ENCODE results near the gene GRM7. TPM values are rescaled to one million over a fixed set of nuclear protein-coding genes. Genes with fewer than 3 reads are reported as not detected.
A peak's percentile ranks its signal among the peaks of the same experiment; 100 is the strongest.

Gene GRM7
- total RNA-seq, 1 donor from 2014 or later, result 0.37 TPM

DNA sequence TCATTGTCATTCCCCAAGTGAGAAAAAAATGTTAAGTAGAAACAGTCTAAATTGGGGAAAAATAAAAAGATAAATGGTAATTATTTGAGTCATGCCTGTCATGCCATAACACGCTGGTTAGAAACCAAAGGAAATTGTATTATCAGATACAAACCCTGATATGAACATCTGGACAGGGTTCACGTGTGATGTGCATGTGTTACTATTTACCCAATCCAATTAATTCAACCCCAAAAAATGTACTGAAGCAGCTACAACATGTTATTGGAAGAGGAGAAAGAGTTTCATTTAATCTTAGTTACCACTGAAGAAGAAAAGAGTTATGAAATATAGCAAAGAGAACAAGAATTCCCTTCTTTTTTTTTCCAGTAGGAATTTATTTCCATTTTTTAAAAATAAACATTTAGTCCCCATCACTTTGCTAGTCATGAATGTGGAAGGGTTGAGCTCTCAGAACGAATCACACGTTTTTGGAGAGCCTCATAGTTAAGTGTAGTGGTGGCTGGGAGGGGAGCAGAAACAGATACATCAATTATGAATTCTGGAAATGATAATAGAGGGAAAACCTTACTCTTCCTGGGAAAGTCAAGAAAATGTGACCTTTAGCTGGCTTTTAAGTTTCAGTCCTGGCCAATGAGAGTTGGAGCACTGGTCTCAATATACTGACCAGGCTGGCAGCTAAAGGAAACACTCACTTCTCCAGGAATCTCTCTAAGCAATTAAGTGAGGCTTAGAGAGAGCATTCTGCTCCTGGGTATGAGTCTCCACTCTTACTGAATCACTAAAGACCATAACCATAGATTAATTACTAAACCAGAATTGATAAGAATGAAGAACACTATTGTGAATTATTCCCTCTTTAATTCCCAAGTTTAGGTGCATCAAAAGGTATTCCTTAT, 796.5 kb downstream of the GRM7 start:
- DNase-seq (ENCODE audit: low spot score), result no peak

DNA sequence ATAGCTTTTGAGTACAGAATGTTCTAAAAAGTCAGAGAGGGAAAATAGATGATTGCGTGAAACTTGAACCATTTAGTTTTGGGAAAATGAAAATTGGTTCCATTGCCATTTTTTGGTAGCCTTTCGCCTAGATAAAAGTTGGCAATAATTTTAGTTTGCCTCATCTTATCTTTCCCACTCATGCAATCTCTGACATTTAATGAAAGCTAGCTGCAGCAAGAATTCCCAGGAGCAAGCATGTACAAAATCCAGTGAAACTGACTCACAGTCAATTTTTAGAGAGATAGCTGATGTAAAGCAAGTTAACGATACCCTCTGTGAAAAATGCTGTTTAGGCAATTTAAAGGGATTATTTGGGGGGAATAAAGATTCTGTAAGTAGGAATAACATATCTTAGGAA, 797.4 kb downstream of the GRM7 start:
- DNase-seq (ENCODE audit: low spot score), result no peak

DNA sequence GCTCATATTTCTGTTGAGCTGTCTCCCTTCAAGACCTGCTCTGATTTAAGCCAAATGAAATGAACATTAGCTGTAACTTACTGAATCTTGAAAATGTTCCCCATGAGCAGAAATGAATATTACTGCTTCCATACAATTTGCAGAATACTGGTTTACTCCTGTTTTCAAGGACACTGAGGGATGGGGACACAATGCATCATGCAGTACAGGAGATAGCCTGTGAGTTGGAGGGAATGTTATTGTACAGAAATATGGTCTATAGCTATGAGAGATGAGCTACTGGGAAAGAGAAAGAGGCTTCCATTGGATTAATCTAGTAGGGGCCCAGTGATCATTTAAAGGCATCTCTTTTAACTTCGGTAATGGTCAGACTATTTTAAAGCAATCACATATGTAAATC, 798.2 kb downstream of the GRM7 start:
- DNase-seq (ENCODE audit: low spot score), result no peak

DNA sequence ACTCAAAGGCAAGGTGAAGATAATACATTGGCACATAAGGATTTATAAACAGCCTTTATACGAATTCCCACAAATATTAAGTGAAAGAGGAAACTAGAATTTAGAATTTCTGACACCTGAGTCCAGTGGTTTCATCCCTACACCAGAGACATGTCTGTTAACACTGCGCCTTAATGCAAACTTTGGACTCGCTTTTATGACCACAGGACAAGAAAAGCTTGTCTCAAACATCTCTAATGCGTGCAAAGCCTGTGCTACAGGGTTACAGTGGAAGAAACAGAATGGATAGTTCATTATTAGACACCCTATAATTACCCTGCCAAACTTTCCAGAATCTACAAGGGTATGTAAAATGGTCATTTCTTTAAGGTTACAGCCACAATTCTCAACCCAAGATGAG, 802.9 kb downstream of the GRM7 start:
- DNase-seq (ENCODE audit: low spot score), result no peak

DNA sequence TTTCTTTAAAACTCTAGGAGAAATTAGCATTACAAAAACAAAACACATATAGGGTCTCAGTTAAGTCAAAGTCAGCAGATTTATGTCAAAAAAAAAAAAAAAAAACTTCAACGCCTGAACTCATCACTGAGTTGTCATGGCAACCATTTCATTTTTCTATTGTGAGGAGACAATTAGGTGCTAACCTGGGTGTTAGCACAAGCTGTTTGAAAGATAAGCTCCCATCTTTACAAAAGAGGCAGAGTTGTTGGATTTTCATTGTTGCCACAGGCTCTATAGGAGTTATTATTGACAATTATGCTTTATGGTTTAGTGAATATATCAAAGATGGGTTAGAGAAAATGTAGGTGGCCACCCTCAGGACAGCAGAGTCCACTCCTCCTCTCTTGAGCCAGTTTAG, 806.9 kb downstream of the GRM7 start:
- DNase-seq (ENCODE audit: low spot score), result no peak

DNA sequence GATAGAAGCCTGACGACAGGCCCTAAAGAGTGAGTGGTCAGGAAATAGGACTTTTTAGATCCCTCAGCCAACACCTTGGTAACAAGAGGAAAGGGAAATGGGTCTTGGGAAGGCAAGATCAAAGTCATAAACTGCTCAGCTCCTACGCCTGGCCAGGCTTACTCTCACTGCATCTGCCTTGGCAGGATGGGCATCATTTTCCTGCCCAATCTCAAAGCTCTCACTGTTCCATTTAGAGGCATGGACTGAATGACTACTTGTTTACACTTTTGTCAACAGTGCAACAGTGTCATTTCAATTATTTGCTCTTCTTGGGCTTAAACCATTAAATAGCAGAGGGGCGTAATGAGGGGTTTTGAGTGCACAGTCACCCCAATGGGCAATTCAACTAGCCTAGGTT, 808.7 kb downstream of the GRM7 start:
- DNase-seq (ENCODE audit: low spot score), result no peak

DNA sequence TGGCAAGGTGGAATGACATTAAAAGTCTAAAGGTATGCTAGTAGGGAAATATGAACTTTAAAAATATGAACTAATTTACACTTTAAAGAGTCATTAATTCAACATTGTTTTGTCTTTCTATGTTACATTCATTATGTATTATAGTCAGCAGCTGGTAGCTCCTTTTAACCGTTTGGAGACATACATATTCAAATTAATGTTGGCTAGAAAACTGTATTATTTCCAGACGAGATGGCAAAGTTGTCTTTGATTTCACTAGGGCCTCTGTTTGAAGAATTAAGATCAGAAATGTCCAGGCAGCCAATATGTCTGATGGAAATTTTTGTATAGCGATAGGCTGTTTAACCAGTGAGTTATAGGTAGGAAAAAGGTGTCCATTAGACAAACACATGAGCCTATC, 817.6 kb downstream of the GRM7 start:
- DNase-seq (ENCODE audit: low spot score), result no peak

DNA sequence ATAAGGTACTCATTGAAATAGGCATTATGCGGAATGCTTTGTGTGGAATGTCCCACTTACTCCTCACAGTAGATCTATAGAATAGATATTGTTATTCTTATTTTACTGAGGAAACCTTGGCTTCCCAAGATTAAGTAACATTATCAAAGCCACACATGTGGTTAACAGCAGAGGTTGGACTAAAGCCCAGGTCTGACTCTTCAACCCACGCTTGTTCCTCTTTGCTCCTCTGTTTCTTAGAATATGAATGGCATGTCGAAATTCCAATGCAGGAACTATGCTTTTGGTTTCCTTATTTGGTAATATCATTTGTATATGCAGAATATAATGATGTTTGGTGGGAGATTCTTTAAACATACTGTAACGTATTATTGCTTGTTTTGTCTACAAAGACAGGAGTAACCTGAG, 821.9 kb downstream of the GRM7 start:
- DNase-seq (ENCODE audit: low spot score), result peak; percentile 38

DNA sequence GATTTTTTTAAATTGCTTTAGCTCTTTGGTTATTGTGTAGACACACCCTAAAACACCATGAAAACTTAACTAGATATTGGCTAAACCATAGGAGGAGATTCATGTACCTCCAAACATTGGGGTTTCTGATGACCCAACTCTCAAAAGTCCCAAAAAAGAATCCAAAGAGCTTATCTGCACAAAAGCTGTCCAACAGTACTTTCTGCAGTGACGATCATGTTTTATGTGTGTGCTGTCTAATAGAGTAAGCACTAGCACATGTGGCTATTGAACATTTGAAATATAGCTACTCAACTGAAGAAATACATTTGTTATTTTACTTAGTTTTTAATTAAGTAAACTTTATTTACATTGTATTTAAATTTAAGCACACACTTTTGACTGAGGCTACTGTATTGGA, 822.5 kb downstream of the GRM7 start:
- no peak for DNase-seq (ENCODE audit: low spot score)

DNA sequence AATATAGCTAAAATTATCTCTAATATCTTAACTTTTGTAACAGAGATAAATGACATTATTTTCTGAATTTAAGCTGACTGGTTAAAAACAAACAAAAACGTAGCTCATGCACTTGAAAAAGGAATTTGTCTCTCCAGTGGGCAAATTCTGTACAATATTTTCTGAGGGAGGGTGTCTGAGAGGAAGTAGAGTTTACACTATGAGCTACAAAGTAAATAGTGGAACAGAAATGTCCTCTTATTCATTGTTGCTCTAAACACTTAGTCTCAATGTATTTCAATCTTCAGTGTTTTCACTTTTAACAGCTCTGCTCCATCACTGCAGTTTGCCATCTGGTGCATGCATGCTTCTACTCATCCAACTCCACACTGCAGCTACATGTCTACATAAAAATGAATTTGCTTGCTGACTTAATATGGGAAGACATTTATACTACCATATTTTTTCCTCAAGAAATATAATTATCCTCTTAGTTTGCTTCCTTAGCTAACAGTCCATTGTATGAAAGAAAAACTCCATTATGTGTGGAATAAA, 823.3 kb downstream of the GRM7 start:
- DNase-seq (ENCODE audit: low spot score), result no peak

DNA sequence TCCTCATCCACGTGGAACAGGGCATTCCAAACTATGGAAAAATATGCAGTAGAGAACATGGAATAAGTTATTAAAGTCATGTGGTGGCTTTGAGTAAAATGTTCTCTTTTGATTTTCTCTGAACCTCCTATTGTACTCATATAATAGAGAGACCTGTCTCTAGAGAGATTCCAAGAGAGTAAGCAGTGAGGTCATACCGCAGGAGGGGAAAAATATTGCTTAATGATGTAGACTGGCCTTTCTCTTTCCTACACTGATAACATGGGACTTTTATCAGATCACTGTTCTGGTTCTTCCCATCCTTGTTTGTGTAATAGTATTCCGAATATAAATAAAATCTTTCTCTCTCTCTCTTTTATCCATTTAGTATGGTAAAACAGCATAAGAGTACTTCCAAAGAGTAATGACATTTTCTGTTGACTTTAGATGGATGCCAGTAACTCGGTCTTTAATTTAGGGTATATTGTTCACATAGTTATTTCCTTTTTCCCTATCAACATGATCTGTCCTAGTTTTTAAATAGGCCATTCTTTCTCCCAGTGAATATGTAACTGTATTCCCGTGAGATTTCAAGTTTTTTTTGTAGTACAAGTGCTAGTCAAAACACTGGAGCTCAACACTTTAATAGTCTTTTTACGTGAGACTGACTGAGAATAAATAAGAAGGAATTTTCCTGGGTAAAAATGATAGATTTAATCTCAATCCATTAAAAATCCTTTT, 826.7 kb downstream of the GRM7 start:
- DNase-seq (ENCODE audit: low spot score), result no peak

DNA sequence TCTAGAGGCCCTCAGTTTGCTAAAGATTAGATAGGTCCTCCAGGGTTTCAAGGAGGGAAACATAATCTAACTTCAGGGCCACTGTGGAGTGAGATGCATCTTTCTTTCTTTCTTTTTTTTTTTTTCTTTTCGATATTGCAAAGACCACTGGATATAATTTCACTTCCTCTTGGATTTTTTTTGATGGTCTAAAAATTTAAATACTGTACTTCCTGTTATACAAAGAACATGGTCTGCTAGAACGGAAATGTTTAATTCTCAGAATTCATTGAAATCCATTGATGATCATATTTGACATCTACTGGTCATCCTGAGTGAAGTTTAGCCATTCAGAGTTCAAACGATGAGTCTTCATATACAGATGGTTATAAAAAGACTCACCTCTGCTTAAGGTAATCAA, 832.0 kb downstream of the GRM7 start:
- DNase-seq (ENCODE audit: low spot score), result no peak

DNA sequence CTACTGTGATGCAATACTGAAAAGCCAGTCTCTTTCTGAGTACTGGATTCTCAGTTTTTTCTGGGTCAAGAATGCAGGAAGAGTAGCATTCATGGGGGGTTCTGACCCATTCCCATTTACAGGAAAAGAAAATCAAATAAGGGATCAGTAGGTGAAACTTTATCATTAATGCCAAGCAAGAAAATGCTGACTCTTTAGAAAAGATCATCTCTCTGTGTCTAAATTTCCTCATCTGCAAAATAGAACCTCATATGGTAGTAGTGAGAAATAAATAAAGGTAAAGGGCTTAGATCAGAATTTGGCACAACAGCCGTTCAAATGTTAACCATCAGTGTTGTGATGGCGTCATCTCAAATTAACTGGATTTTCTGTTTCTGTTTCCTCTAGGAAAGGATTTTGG, 833.1 kb downstream of the GRM7 start:
- no peak for DNase-seq (ENCODE audit: low spot score)

DNA sequence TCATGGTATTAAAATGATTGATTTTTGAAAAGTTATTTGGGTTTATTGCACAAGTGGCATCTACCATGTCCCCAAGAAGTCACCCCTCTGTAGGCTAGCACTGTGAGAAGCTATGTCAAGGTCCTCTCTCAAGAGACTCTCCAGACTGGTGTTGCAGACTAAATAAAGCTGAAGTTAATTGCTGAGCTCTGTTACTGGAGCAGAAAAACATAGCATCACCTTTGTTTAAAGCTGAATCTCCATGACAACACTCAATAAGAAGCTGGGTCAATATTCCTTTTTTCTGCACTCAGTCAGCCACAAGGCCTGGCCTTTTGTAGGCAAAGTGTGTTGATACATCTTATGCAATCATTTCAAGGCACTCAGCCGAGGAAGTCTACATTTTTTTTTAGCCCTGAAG, 834.1 kb downstream of the GRM7 start:
- no peak for DNase-seq (ENCODE audit: low spot score)

DNA sequence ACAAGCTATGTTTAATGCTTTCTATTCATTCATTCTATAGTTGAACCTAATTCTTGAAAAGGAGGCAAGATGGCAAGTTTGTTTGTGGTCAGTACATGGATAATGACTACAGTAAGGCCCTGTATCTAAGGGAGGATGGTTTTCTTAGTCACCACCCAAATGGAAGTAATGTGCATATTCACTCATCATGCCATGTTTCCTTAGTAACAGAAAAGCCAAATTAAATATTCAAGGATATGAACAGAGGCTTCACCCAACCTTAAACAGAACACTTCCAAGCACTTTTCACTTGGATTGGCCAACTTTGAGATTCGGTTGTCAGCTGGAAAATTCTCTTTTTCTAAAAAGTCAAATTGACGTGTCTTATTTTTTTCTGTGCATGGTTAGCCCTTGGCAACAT, 835.4 kb downstream of the GRM7 start:
- DNase-seq (ENCODE audit: low spot score), result no peak

DNA sequence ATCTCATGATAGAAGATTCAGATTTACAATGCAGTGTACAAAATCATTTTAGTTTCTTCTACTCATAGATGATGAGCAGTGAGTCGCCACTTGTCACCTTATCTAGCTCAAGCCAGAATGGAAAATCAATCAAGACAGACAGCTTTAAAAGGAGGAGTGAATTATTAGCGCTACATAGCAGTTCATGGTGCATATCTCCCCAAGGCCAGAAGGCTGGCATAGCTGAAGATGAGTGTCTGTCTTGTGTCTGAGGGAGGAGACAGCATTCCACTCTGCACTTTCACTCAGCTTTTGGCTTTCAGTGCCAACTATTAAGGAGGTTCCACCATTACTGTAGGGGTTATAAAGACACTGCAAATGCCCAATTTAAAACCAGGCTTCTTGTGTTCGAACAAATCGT, 836.6 kb downstream of the GRM7 start:
- DNase-seq (ENCODE audit: low spot score), result no peak

DNA sequence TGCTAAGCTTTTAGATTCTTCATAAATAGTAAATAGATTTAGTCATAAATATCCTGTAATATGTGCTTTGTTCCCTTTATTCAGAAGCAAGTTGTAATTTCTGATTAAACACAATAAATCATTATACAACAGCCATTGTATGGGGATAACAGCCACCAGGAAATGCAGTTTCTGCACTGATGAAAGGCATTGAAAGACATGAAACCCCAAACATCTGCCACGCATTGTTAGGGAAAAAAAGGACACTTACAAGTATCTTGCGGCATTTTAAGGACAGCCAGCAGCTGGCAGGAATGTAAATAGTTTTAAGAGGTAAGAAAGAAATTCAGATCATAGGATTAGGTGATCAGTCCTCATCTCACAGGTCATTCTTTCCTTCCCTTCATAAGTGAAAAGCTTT, 839.6 kb downstream of the GRM7 start:
- no peak for DNase-seq (ENCODE audit: low spot score)

DNA sequence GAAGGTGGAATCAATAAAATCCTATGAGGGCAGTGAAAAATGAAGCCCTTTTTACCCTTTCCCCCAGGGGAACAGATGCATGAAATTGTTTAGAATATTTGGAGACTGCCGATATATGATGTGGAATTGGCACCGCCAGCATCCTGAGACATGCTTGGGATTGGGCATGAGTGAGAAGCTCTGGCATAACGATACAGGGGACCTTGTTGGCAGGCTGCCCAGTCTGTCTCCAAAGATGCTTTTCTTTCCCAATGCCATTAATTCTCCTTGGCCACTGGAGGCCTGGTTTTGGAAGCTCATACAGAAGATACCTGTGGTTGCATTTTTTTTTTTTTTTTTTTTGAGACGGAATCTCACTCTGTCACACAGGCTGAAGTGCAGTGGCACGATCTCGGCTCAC, 840.1 kb downstream of the GRM7 start:
- no peak for DNase-seq (ENCODE audit: low spot score)

DNA sequence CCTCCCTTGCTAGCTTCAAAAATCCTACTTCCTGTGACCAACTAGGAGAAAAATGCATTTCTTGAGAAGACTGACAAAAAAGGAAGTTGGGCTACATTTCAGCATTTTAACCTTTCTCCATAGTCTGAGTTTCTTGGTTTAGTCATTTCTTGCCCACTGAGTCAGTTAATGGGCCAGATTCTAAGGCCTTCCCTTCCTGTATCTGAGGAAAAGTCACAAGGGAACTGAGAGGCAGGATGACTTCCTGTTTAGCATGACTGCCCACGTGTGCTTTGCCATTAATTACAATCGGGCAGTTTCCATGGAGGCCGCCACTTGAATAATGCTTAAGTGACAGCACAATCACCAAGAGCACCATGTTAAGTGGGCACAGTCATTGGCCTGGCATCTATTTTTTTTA, 846.3 kb downstream of the GRM7 start:
- no peak for DNase-seq (ENCODE audit: low spot score)

DNA sequence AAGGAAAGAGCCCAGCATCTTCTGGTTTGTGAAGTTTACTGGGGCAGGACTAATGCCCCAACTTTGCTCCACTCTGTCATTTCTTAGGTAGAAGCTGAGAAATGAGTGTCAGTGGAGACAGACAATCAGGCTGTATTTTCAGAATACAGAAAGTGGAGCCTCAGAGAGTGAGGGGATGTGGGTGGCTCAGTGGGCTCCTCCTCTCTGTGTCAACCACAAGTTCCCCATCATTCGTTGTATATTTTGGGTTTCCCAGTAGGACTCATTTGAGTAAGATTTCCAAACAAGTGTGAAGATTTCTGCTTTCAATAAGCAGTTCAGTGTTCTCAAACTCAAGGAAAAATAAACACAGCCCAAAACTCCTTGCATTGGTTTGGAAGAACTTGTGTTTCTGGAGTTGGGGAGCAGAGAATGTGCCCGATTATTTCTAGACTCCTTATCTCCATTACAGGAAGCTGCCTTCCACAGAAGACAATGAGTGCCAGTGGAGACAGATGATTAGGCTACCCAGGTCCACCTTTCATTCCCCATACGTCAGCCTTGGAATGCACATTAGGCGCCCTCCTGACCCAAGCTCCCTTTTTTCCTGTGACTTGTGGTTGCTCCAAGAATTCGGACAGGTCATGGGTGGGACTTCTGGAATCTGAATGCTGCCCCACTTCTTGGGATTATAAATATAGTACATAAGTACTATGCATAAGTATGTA, 848.6 kb downstream of the GRM7 start:
- DNase-seq (ENCODE audit: low spot score), result no peak

DNA sequence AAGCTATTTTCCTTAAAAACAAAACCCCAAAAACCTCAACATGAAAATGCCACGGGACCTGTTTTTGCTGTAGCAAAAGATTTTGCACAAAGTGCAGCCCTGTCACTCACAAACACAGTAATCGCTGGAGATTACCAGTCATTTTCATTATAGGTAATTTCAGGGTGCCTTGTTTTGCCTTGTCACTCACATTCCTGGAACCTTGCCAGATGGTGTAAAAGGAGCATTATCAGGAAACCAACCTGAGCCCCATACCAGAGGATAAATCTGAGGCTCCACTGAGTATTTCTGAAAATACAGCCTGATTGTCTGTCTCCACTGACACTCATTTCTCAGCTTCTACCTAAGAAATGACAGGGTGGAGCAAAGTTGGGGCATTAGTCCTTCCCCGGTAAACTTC, 849.4 kb downstream of the GRM7 start:
- DNase-seq (ENCODE audit: low spot score), result no peak

DNA sequence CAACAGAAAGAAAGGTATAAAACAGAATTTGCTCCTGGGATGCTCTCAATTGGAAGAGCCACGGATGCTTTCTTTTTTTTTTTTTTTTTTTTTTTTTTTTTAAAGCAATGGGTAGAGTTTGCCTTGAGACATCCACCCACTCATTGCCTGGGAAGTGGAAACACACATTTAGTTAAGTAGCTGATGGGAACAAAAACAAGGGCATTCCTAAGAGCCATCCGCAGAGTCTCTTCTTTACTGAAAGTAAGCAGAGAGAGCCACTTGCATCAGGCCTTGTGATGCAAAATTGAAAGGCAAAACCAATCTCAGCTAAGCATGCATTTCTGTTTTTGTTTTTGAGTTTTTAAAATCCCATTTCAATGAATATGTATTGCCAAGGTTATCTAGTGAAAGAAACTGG, 852.8 kb downstream of the GRM7 start:
- no peak for DNase-seq (ENCODE audit: low spot score)
